HepG2 (cell line): ENCODE data around the gene BABAM2. TPM values are rescaled to one million over a fixed set of nuclear protein-coding genes. Genes with fewer than 3 reads are reported as not detected.

ENCODE experiments used
- ATAC-seq: fragments of 200-7000 bp; cut with Tn5 transposase; 3 replicates; pipeline ENCODE4 v1.9.1; 2020; ENCODE audit warnings: mild to moderate bottlenecking, moderate library complexity
- BruUV-seq: library from RNA; stranded (reverse); fragments of 400-500 nt; replicated peaks from 2 replicates; lab custom pipeline; 2021; lab: Mats Ljungman, UMichigan
- CTCF ChIA-PET: fragments of 300-600 bp; formaldehyde crosslinking; extraction: SDS; loops from one replicate; lab custom pipeline; 2021; ENCODE audit warnings: low total read pairs, inconsistent platforms, low intra/inter-chr PET ratio; lab: Yijun Ruan, JAX
- POLR2A ChIA-PET: fragments of 350-600 bp; sonication (Branson Sonifier 250); formaldehyde crosslinking; loops from one replicate; lab custom pipeline; 2020; ENCODE audit warnings: antibody characterized with exemption, inconsistent platforms; lab: Yijun Ruan, JAX
- DNase-seq: peaks from one replicate; pipeline ENCODE4 v3.0.0-alpha.2; 2015; ENCODE audit warnings: low spot score
- FAIRE-seq: peaks from 3 replicates; lab custom pipeline; 2011; peaks lifted over from hg19 to GRCh38; lab: Jason Lieb, UNC
- H2AFZ ChIP-seq: one replicate; pipeline ENCODE4 v1.6.1; 2011; ENCODE audit warnings: low read length, inconsistent platforms
- H3K27ac ChIP-seq: fragments of 300-600 bp; 3 replicates; pipeline ENCODE4 v1.8.0; 2011; ENCODE audit warnings: mixed run types, mild to moderate bottlenecking, mixed read lengths, low read length, inconsistent platforms; ENCODE audit not compliant: insufficient read depth; ENCODE audit errors: extremely low read length
- H3K27me3 ChIP-seq, 2 experiments: fragments of 200-600 bp in 1 of 2; 2 replicates in 1 of 2; 3 replicates in 1 of 2; pipeline versions ENCODE4 v1.6.0 to v1.8.0; 2011; ENCODE audit warnings: low read length in 2 of 2, mild to moderate bottlenecking in 2 of 2, moderate library complexity in 2 of 2, inconsistent platforms in 1 of 2; ENCODE audit not compliant: insufficient read depth in 2 of 2, control insufficient read depth in 1 of 2
- H3K36me3 ChIP-seq, 2 experiments: fragments of 200-600 bp in 1 of 2; replicated peaks in 1 of 2; 2 replicates in 1 of 2; 3 replicates in 1 of 2; pipeline versions ENCODE4 v1.5.1 to v1.8.0; 2011; ENCODE audit warnings: low read length in 2 of 2, inconsistent platforms in 1 of 2; ENCODE audit not compliant: insufficient read depth in 2 of 2, control insufficient read depth in 1 of 2
- H3K4me1 ChIP-seq: 2 replicates; pipeline ENCODE4 v1.5.1; 2012; ENCODE audit warnings: low read length, inconsistent platforms; ENCODE audit not compliant: insufficient read depth
- H3K4me2 ChIP-seq: 2 replicates; pipeline ENCODE4 v1.6.0; 2011; ENCODE audit warnings: low read depth, low read length, inconsistent platforms
- H3K4me3 ChIP-seq, 3 experiments: fragments of 200-600 bp in 1 of 3; sonication (generic), shearing (Covaris generic) in 1 of 3; replicated peaks in 1 of 3; 2 replicates each; pipeline ENCODE4 v1.5.1; 2011 to 2016; ENCODE audit warnings: low read length in 3 of 3, inconsistent platforms in 2 of 3, low read depth in 2 of 3, mild to moderate bottlenecking in 2 of 3, control low read depth in 1 of 3, mixed read lengths in 1 of 3; ENCODE audit not compliant: insufficient read depth in 1 of 3
- H3K79me2 ChIP-seq: one replicate; pipeline ENCODE4 v1.6.1; 2011; ENCODE audit warnings: low read length, inconsistent platforms; ENCODE audit not compliant: insufficient read depth
- H3K9ac ChIP-seq: 2 replicates; pipeline ENCODE4 v1.6.0; 2011; ENCODE audit warnings: mild to moderate bottlenecking, low read depth, low read length, inconsistent platforms; ENCODE audit not compliant: insufficient read depth
- H3K9me3 ChIP-seq: 2 replicates; pipeline ENCODE4 v1.5.1; 2012; ENCODE audit warnings: mild to moderate bottlenecking, low read length
- H4K20me1 ChIP-seq: 2 replicates; pipeline ENCODE4 v1.6.0; 2011; ENCODE audit warnings: inconsistent platforms, mild to moderate bottlenecking, low read length, moderate library complexity; ENCODE audit not compliant: insufficient read depth
- BATF2 ChIP-seq: sonication (generic); formaldehyde crosslinking; IDR thresholded peaks from 2 replicates; pipeline ENCODE4 v1.8.0; 2022; ENCODE audit warnings: mild to moderate bottlenecking, missing genetic modification reagents, moderate library complexity
- BRCA1 ChIP-seq: sonication (generic); formaldehyde crosslinking; IDR thresholded peaks from 2 replicates; pipeline ENCODE4 v1.4.0; 2020; ENCODE audit warnings: missing genetic modification reagents
- CAMTA2 ChIP-seq: sonication (generic); formaldehyde crosslinking; IDR thresholded peaks from 2 replicates; pipeline ENCODE4 v1.4.0; 2020; ENCODE audit warnings: mild to moderate bottlenecking, missing genetic modification reagents, borderline replicate concordance
- EP300 ChIP-seq, 3 experiments: sonication (generic) in 1 of 3; formaldehyde crosslinking in 1 of 3; IDR thresholded peaks; 2 replicates each; pipeline versions ENCODE4 v1.5.1 to v1.6.1; 2011 to 2020; ENCODE audit warnings: low read depth in 2 of 3, low read length in 2 of 3, borderline replicate concordance in 1 of 3, improper control_type of control experiment in 1 of 3, mild to moderate bottlenecking in 1 of 3, missing genetic modification reagents in 1 of 3, moderate library complexity in 1 of 3
- GLMP ChIP-seq: sonication (generic); formaldehyde crosslinking; IDR thresholded peaks from 2 replicates; pipeline ENCODE4 v1.9.0; 2021; ENCODE audit warnings: missing genetic modification reagents, mild to moderate bottlenecking, borderline replicate concordance
- KLF16 ChIP-seq, 2 experiments: sonication (generic) in 1 of 2; formaldehyde crosslinking in 1 of 2; IDR thresholded peaks; 2 replicates each; pipeline versions ENCODE4 v1.6.1 to v1.8.0; 2016 to 2023; ENCODE audit warnings: missing genetic modification reagents in 2 of 2, missing compliant biosample characterization in 1 of 2
- MEIS1 ChIP-seq: sonication (generic); formaldehyde crosslinking; IDR thresholded peaks from 2 replicates; pipeline ENCODE4 v1.9.0; 2021; ENCODE audit warnings: mild to moderate bottlenecking, missing genetic modification reagents, moderate library complexity, borderline replicate concordance
- NFE2L1 ChIP-seq: sonication (generic); formaldehyde crosslinking; IDR thresholded peaks from 2 replicates; pipeline ENCODE4 v1.4.0; 2020; ENCODE audit warnings: missing genetic modification reagents, mild to moderate bottlenecking, borderline replicate concordance
- NR1H2 ChIP-seq: sonication (generic); formaldehyde crosslinking; IDR thresholded peaks from 2 replicates; pipeline ENCODE4 v1.8.1; 2022; ENCODE audit warnings: low read depth, missing genetic modification reagents, borderline replicate concordance
- NR2F2 ChIP-seq: IDR thresholded peaks from 2 replicates; pipeline ENCODE4 v1.6.1; 2012; ENCODE audit warnings: low read depth, inconsistent platforms, borderline replicate concordance
- ZBTB25 ChIP-seq: IDR thresholded peaks from 2 replicates; pipeline ENCODE4 v1.6.1; 2018; ENCODE audit warnings: missing genetic modification reagents
- ZNF12 ChIP-seq: sonication (generic); formaldehyde crosslinking; IDR thresholded peaks from 2 replicates; pipeline ENCODE4 v1.5.0; 2020; ENCODE audit warnings: missing genetic modification reagents
- ZNF275 ChIP-seq: sonication (generic); formaldehyde crosslinking; IDR thresholded peaks from 2 replicates; pipeline ENCODE4 v1.8.0; 2022; ENCODE audit warnings: missing genetic modification reagents, mild to moderate bottlenecking, inconsistent platforms, borderline replicate concordance
- ZSCAN25 ChIP-seq: sonication (generic); formaldehyde crosslinking; IDR thresholded peaks from 2 replicates; pipeline ENCODE4 v1.8.0; 2022; ENCODE audit warnings: mild to moderate bottlenecking, missing genetic modification reagents
- WGBS: methylation state at CpG from one replicate; pipeline ENCODE4 v1.1.6; 2017; ENCODE audit warnings: low lambda C conversion rate; 5-methylcytosine and 5-hydroxymethylcytosine counted together
- in situ Hi-C: cut with HindIII; loops from 2 replicates; pipeline ENCODE4 v1.10.0; 2017; ENCODE audit warnings: low pct_unique_long_range_greater_than_20kb; ENCODE audit not compliant: extremely low pct_ligation_motif_present
- intact Hi-C: fragments of 100-400 bp; cut with micrococcal nuclease; formaldehyde crosslinking; loops from one replicate; pipeline ENCODE4 v1.10.0; 2022; ENCODE audit not compliant: unreplicated experiment
- polyA plus RNA-seq, 8 experiments: library from polyadenylated mRNA; depleted of rRNA in 3 of 8; stranded (reverse) in 7 of 8; unstranded in 1 of 8; fragments of >200 nt; fragmentation: Illumina TruSeq in 4 of 8; extraction: Trizol in 4 of 8; gene quantifications; 2 replicates each; pipeline versions ENCODE4 v1.2.1 to v1.2.3, GENCODE V29; 2011 to 2016; ENCODE audit warnings: low read depth in 4 of 8, missing spikeins in 1 of 8, mixed read lengths in 1 of 8; ENCODE audit not compliant: insufficient read depth in 1 of 8
- total RNA-seq, 5 experiments: library from RNA; depleted of rRNA; stranded (reverse); fragments of >200 nt; fragmentation: Illumina TruSeq; extraction: Trizol; gene quantifications; 2 replicates each; pipeline ENCODE4 v1.2.3, GENCODE V29; 2016; ENCODE audit warnings: low read depth in 1 of 5

The BABAM2 gene
- total and polyA plus RNA-seq, 2 of the 13 experiments (the other 11 are each of a cell fraction or from before 2014, with no cell fraction given): 24.9 to 28.0 TPM

GRCh38 chr2:28074137-28074536, 183.6 kb downstream of the BABAM2 start:
- H2AFZ ChIP-seq: no peak overlapping the region
- CTCF ChIA-PET: no interaction called here
- H3K27me3 ChIP-seq: no peaks in the 10 kb centered on the region
- no peaks in the 10 kb centered on the region for H4K20me1 ChIP-seq
- no peak overlapping the region for H3K27ac ChIP-seq
- intact Hi-C loops (no loop called here), in situ Hi-C loops (no loop called here)
- FAIRE-seq (no peak), DNase-seq (no peak), ATAC-seq (no peak)
- no peak overlapping the region for H3K9ac ChIP-seq
- BruUV-seq: no TSS peak
- TF ChIP-seq KLF16 (CRISPR knock-in tag; IDR thresholded peaks at IDR 0.05) (no peak), GLMP (CRISPR knock-in tag) (no peak), ZNF275 (no peak), NFE2L1 (CRISPR knock-in tag) (no peak), ZSCAN25 (CRISPR knock-in tag) (no peak), NR1H2 (CRISPR knock-in tag) (no peak), ZBTB25 (CRISPR knock-in tag) (no peak), ZNF12 (CRISPR knock-in tag) (no peak), NR2F2 (no peak), BATF2 (CRISPR knock-in tag) (no peak), EP300 (IDR thresholded peaks at IDR 0.05; ENCODE audit: low read depth in 2 of 2, low read length in 2 of 2) (no peak), EP300 (CRISPR knock-in tag; IDR thresholded peaks at IDR 0.05; ENCODE audit: borderline replicate concordance) (no peak), CAMTA2 (CRISPR knock-in tag) (no peak), BRCA1 (CRISPR knock-in tag) (no peak), MEIS1 (CRISPR knock-in tag) (no peak)
- no peak overlapping the region for H3K4me2 ChIP-seq
- no peaks in the 10 kb centered on the region for H3K4me1 ChIP-seq
- no peaks in the 10 kb centered on the region for H3K79me2 ChIP-seq
- WGBS: 96% methylated on average over 1 of the region's 1 CpG
- POLR2A ChIA-PET: no interaction called here
- H3K9me3 ChIP-seq: no peaks in the 10 kb centered on the region
- no peak overlapping the region for H3K4me3 ChIP-seq
- H3K36me3 ChIP-seq: no peaks in the 10 kb centered on the region
